Measurements from ENCODE around the gene CEP112. TPM values are rescaled to one million over a fixed set of nuclear protein-coding genes. Genes with fewer than 3 reads are reported as not detected.

Gene CEP112
- total RNA-seq, 2 donors from 2014 or later: 5.0 to 8.6 TPM

DNA sequence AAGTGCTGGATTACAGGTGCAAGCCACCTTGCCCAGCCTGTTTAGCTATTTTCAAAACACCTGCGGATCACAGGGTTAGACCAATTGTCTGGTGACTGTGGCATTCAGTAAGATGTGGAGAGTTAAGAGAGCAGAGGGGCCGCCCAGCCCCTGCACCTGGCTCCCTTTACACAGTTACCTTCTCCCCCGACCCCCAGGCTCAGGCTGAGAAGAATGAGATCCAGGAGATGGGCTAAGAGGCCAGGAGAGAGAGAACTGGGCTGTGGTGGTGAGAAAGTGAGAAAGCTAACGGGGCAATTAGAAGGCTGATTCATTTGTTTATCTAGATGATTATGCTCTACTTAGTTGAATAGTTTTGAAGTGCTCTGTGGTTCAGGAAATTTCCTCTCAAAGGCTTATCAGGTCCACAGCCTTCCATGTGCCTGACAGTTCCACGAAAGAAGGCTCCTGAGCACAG, 562.7 kb downstream of the CEP112 start:
- H3K4me3 Mint-ChIP-seq: no peak overlapping the region
- H3K27ac Mint-ChIP-seq: no peak overlapping the region
- DNase-seq: no peak
- no peaks in the 10 kb centered on the region for H3K36me3 Mint-ChIP-seq (ENCODE audit: insufficient read depth in 2 of 2)
- H3K9me3 Mint-ChIP-seq: no peaks in the 10 kb centered on the region
- no peaks in the 10 kb centered on the region for H3K27me3 Mint-ChIP-seq (ENCODE audit: low read depth)
- no peak for ATAC-seq (replicated peaks in 1 of 2)
- H3K4me1 Mint-ChIP-seq (ENCODE audit: low read depth): no peaks in the 10 kb centered on the region

DNA sequence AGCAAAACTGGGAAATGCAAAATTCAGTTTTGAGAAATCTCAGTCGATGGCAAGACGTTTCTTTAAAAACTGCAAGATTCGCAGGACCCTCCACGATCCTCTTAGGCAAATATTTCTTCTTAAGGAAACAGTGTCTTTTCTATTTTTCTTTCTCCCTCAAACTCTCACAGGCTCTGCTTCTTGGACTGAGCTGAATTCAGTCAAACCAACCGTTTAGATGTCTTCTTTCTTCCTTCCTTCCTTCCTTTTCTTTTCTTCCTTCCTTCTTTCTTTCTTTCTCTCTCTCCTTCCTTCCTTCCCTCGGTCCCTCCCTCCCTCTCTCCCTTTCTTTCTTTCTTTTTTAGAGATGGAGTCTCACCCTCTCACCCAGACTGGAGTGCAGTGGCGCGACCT, 563.3 kb downstream of the CEP112 start:
- no peaks in the 10 kb centered on the region for H3K36me3 Mint-ChIP-seq (ENCODE audit: insufficient read depth in 2 of 2)
- no peaks in the 10 kb centered on the region for H3K4me1 Mint-ChIP-seq (ENCODE audit: low read depth)
- ATAC-seq (replicated peaks in 1 of 2) (no peak), DNase-seq (no peak)
- H3K9me3 Mint-ChIP-seq: no peaks in the 10 kb centered on the region
- no peak overlapping the region for H3K4me3 Mint-ChIP-seq
- H3K27ac Mint-ChIP-seq: no peak overlapping the region
- H3K27me3 Mint-ChIP-seq (ENCODE audit: low read depth): no peaks in the 10 kb centered on the region

DNA sequence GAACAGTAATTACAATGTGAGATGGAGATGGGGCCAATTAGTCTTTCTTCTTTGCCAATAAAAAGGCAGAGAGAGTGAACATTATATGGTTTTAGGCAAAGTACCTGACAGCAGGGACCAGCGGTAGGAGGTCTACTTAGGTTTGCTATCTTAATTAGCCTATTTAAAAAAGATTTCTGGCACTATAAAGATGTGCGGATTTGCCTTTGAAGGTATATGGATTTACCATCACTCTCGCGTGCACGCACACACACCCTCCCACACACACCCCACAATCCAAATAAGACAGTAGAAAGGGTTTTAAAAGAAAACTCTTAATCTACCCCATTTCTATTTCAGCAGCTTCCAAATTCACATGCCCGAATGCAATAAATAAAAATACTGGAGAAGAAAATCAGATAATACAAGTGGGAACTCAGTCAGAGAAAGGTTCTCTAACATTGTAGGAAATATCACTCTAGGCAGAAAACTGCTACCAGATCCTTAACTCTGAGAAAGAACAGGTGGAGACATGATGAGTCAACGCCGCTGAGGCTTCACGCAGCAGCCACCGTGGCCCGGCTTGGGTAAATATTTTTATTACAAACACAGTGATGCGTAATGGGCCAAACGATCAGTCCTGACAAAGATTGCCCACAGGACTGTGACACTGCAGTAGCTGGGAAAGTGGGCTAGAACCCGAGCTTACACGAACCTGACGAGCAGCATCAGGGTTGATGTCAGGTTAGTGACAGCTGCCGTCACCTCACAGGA, 563.9 kb downstream of the CEP112 start:
- Mint-ChIP-seq H3K27ac (no peak overlapping the region), H3K4me1 (ENCODE audit: low read depth) (no peaks in the 10 kb centered on the region)
- ATAC-seq (replicated peaks in 1 of 2): no peak

DNA sequence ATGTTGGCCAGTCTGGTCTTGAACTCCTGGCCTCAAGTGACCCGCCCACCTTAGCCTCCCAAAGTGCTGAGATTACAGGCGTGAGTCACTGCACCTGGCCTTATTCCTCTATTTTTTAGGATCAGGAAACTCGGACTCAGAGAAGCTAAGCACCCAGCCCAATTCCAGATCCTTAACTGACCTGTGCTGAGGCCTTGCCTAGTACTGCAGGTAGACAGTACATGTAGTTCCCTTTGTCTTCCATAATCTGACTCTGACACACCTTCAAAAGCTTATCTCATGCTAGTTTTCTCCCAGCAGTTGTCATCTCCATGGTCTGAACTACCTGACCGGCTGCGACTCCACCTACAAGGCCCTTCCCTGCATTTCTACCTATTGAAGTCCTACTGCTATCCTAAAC, 564.8 kb downstream of the CEP112 start:
- H3K9me3 Mint-ChIP-seq: no peaks in the 10 kb centered on the region
- DNase-seq: no peak
- no peak overlapping the region for H3K4me3 Mint-ChIP-seq
- ATAC-seq (replicated peaks in 1 of 2): no peak
- H3K36me3 Mint-ChIP-seq (ENCODE audit: insufficient read depth in 2 of 2): no peaks in the 10 kb centered on the region
- H3K4me1 Mint-ChIP-seq (ENCODE audit: low read depth): no peaks in the 10 kb centered on the region
- H3K27ac Mint-ChIP-seq: no peak overlapping the region
- H3K27me3 Mint-ChIP-seq (ENCODE audit: low read depth): no peaks in the 10 kb centered on the region

More for the DNA sequence above, 563.9 kb downstream of the CEP112 start:
- Mint-ChIP-seq H3K36me3 (ENCODE audit: insufficient read depth in 2 of 2) (no peaks in the 10 kb centered on the region), H3K27me3 (ENCODE audit: low read depth) (no peaks in the 10 kb centered on the region), H3K9me3 (no peaks in the 10 kb centered on the region), H3K4me3 (no peak overlapping the region)
- DNase-seq: no peak

DNA sequence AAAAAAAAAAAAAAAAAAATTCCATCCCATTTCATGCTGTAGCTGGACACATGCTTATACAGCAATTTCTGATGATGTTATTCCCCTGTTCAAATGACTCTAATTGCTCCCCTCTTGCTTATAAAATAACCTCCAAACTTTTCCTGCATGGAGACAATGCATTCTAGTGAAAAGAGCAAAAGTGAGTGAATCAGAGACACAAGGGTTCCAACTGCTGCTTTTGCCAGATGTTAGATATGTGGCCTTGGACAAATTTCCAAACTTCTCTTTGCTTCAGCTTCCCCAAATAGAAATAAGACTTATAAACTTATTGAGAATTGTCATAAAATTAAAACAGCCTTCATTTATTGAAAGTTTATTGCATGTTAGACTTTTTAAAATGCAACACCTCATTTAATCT, 565.5 kb downstream of the CEP112 start:
- ATAC-seq (replicated peaks in 1 of 2): no peak
- Mint-ChIP-seq H3K9me3 (no peaks in the 10 kb centered on the region), H3K27ac (no peak overlapping the region), H3K4me3 (no peak overlapping the region), H3K27me3 (ENCODE audit: low read depth) (no peaks in the 10 kb centered on the region), H3K4me1 (ENCODE audit: low read depth) (no peaks in the 10 kb centered on the region), H3K36me3 (ENCODE audit: insufficient read depth in 2 of 2) (no peaks in the 10 kb centered on the region)
- no peak for DNase-seq

DNA sequence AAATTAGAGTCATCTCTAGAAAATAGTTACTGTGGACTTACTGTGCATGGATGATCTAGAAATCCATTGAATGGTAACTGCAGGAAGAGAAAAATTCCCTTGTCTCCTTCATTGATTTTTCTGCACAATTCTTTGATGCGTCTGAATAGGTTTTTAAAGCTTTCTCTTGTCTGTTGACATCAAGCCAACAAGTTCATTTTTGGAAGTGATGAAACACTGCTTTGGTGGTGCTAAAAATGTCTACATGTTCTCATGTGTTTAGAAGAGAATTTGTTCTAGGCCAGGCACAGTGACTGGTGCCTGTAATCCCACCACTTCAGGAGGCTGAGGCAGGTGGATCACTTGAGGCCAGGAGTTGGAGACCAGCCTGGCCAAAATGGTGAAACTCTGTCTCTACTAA, 573.4 kb downstream of the CEP112 start:
- no peaks in the 10 kb centered on the region for H3K36me3 Mint-ChIP-seq (ENCODE audit: insufficient read depth in 2 of 2)
- no peaks in the 10 kb centered on the region for H3K4me1 Mint-ChIP-seq (ENCODE audit: low read depth)
- no peaks in the 10 kb centered on the region for H3K9me3 Mint-ChIP-seq
- H3K27me3 Mint-ChIP-seq (ENCODE audit: low read depth): no peaks in the 10 kb centered on the region
- H3K27ac Mint-ChIP-seq: no peak overlapping the region
- ATAC-seq (replicated peaks in 1 of 2) (no peak), DNase-seq (no peak)
- H3K4me3 Mint-ChIP-seq: no peak overlapping the region

DNA sequence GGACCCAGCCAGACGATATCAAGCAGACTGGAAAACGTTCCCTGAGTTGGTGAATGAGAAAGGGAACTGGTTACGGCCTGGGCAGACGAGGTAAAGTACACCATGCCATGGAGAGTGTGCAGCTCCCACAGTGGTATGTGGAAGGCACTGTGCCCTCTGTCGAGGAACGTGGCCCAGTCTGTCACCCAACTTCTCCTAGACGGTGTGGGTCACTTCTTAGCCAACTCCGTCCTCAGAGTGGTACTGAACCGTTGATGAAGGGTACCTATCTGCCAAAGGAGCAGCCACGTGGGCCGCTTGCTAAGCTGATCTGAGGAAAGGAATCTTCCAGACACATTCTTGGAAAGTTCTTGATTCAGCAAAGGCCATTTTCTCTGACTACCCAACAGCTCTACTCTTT, 574.4 kb downstream of the CEP112 start:
- H3K4me3 Mint-ChIP-seq: no peak overlapping the region

DNA sequence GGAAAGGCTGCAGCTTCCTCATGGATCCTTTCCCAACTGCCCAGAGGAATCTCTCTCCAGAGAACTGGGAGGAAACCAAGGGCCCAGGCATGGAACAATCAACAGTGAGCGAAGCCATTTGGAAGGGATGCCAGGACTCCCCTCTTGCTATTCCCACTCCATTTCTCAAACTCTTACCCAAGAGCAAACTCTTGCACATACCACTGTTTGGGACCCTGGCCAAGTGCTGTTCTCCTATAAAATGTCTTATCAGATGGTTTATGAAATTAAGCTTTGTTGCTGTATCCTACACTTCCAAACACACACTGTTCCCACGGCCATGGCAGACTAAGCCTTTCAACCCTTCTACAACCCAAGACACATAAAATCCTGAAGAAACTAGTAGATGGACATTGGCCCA, 582.2 kb downstream of the CEP112 start:
- no peak for ATAC-seq (replicated peaks in 1 of 2)
- no peak overlapping the region for H3K4me3 Mint-ChIP-seq
- H3K4me1 Mint-ChIP-seq (ENCODE audit: low read depth): no peaks in the 10 kb centered on the region

More for the DNA sequence above, 574.4 kb downstream of the CEP112 start:
- Mint-ChIP-seq H3K27ac (no peak overlapping the region), H3K36me3 (ENCODE audit: insufficient read depth in 2 of 2) (no peaks in the 10 kb centered on the region), H3K27me3 (ENCODE audit: low read depth) (no peaks in the 10 kb centered on the region), H3K9me3 (no peaks in the 10 kb centered on the region), H3K4me1 (ENCODE audit: low read depth) (no peaks in the 10 kb centered on the region)
- DNase-seq (no peak), ATAC-seq (replicated peaks in 1 of 2) (no peak)

DNA sequence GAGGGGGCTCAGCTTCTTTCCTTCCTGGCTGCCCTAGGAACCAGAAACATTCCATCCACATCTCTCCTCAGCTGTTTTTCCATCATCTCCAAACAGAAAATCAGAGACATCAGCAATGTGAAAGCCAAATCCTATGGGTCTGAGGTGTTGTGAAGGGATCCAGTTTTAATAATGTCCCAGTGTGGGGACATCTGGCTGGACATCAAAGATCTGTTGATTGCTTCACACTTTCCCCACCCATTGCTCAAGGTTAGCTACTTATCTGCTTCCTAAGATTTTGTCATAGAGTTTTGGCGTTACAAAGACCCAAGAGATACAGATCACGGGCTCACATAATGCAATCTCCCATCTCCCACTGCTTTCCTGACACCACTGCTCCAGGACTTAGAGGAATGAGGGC, 582.6 kb downstream of the CEP112 start:
- DNase-seq (no peak), ATAC-seq (replicated peaks in 1 of 2) (no peak)
- Mint-ChIP-seq H3K4me3 (no peak overlapping the region), H3K27me3 (ENCODE audit: low read depth) (no peaks in the 10 kb centered on the region), H3K27ac (no peak overlapping the region), H3K4me1 (ENCODE audit: low read depth) (no peaks in the 10 kb centered on the region), H3K36me3 (ENCODE audit: insufficient read depth in 2 of 2) (no peaks in the 10 kb centered on the region), H3K9me3 (peaks cover 0 to 4% of the 10 kb centered on the region in 2 donors)

More for the DNA sequence above, 582.2 kb downstream of the CEP112 start:
- DNase-seq: no peak
- H3K27ac Mint-ChIP-seq: no peak overlapping the region
- peaks cover 0 to 4% of the 10 kb centered on the region in 2 donors for H3K9me3 Mint-ChIP-seq
- H3K27me3 Mint-ChIP-seq (ENCODE audit: low read depth): no peaks in the 10 kb centered on the region
- H3K36me3 Mint-ChIP-seq (ENCODE audit: insufficient read depth in 2 of 2): no peaks in the 10 kb centered on the region

DNA sequence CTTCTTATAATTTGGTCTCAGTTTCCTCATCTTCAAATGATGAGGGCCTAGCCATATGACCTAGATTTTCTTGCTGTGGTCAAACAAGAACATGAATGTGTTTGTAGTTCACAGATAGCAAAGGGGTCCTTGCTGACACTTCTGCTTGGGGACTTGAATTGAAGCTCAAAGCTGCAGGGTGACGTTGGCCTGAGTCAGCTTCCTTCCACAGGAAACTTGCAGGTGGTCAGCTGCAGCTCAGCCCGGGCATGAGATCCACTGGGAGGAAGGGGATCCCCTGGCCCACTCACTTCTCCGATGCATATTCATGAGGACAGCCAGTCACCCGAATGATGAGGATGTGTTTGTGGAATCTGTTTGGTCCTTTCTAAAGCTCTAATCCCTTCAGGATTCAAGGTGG, 587.9 kb downstream of the CEP112 start:
- Mint-ChIP-seq H3K27ac (no peak overlapping the region), H3K27me3 (ENCODE audit: low read depth) (no peaks in the 10 kb centered on the region), H3K4me3 (no peak overlapping the region), H3K4me1 (ENCODE audit: low read depth) (peaks cover 5% of the 10 kb centered on the region), H3K36me3 (ENCODE audit: insufficient read depth in 2 of 2) (no peaks in the 10 kb centered on the region), H3K9me3 (no peaks in the 10 kb centered on the region)
- no peak for ATAC-seq (replicated peaks in 1 of 2)
- DNase-seq: no peak

DNA sequence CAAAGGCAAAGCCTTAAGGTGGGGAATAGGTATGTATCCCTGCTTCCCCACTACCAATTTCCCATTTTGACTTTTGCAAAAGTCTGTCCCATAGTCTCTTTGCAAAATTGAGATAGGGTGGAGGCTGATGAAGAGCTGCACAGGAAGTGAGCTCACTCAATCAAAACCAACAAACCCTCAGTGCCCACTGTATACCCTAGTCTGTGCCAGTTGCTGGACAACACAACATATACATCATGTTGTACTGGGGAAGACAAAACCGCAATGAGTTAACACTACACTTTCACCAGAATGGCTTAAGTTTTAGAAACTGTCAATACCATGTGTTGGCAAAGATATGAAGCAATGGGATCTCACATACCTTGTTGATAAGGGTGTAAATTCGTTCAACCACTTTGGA, 590.1 kb downstream of the CEP112 start:
- Mint-ChIP-seq H3K9me3 (no peaks in the 10 kb centered on the region), H3K36me3 (ENCODE audit: insufficient read depth in 2 of 2) (no peaks in the 10 kb centered on the region), H3K27ac (no peak overlapping the region), H3K27me3 (ENCODE audit: low read depth) (no peaks in the 10 kb centered on the region), H3K4me1 (ENCODE audit: low read depth) (peaks cover 5% of the 10 kb centered on the region), H3K4me3 (no peak overlapping the region)
- peak; percentile 52 to 55 for ATAC-seq (replicated peaks in 1 of 2)
- DNase-seq: no peak

DNA sequence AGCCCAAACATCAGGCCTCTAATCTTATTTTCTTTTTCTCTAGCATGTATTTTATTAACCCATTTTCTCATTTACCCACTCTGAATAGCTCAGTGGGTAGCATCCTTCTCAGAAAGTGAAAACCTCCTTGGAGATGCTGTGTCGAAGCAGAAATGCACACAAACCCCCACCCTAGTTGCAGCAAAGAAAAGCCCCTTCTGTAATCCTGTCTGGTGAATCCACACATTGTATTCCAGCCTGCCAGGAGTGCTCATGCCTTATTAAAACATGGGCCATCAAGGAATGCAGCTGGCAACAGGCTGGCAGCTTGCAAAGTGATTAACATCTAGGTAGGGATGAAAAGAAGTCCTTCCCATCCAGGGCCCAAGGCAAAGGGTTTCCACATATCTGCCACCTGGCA, 590.8 kb downstream of the CEP112 start:
- ATAC-seq (replicated peaks in 1 of 2): no peak
- Mint-ChIP-seq H3K36me3 (ENCODE audit: insufficient read depth in 2 of 2) (no peaks in the 10 kb centered on the region), H3K9me3 (no peaks in the 10 kb centered on the region), H3K27me3 (ENCODE audit: low read depth) (no peaks in the 10 kb centered on the region), H3K4me1 (ENCODE audit: low read depth) (peaks cover 5% of the 10 kb centered on the region), H3K4me3 (no peak overlapping the region), H3K27ac (no peak overlapping the region)
- no peak for DNase-seq

DNA sequence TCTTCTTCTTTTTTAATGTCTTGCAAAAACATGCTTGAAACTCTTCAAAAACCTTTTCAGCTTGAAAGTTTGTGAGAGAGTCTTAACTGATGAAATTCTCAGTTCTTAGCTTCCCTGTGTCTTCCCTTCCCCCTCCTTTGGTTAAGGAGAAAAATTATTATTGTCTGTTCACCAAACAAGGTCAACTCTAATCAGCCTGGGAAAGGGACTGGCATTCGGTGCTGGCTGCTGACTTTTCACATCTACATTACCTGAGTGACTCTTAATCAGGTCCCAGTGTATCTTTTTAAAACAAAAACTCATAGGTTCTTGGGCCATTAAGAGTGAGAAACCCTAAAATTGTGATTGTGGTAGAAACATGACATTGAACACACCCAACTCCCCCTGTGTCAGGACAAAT, 591.4 kb downstream of the CEP112 start:
- no peak overlapping the region for H3K27ac Mint-ChIP-seq

DNA sequence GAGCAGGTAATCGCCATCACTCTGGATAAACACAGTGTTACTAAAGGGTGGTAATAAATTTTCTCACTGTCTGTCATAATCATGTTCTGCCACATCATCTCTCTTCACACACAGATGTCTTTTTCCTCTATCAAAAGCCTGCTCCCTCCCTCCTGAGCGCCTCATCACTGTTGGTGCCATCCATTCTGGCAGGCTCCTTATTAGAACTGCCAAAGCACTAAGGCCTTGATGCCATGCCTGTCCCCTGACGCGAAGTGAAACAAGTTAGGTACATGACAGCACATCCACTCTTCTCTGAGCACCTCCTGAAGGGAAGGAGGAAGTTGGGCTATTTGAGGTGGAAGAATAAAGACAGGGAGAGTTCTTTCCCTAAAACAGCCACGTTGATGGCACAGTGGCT, 592.3 kb downstream of the CEP112 start:
- ATAC-seq (replicated peaks in 1 of 2) (no peak), DNase-seq (no peak)
- peaks cover 14% of the 10 kb centered on the region for H3K4me1 Mint-ChIP-seq (ENCODE audit: low read depth)
- no peak overlapping the region for H3K4me3 Mint-ChIP-seq
- H3K27ac Mint-ChIP-seq: no peak overlapping the region
- H3K27me3 Mint-ChIP-seq (ENCODE audit: low read depth): no peaks in the 10 kb centered on the region
- H3K9me3 Mint-ChIP-seq: no peaks in the 10 kb centered on the region
- no peaks in the 10 kb centered on the region for H3K36me3 Mint-ChIP-seq (ENCODE audit: insufficient read depth in 2 of 2)

More for the DNA sequence above, 591.4 kb downstream of the CEP112 start:
- Mint-ChIP-seq H3K36me3 (ENCODE audit: insufficient read depth in 2 of 2) (no peaks in the 10 kb centered on the region), H3K9me3 (no peaks in the 10 kb centered on the region), H3K4me1 (ENCODE audit: low read depth) (peaks cover 5% of the 10 kb centered on the region), H3K4me3 (no peak overlapping the region), H3K27me3 (ENCODE audit: low read depth) (no peaks in the 10 kb centered on the region)
- ATAC-seq (replicated peaks in 1 of 2) (no peak), DNase-seq (no peak)
